CD14-positive monocyte (primary cell): Measurements from ENCODE around the gene RNU6-8. TPM values are rescaled to one million over a fixed set of nuclear protein-coding genes. Genes with fewer than 3 reads are reported as not detected.

Experiments used
- DNase-seq, 3 donors: peaks; one replicate each; pipeline ENCODE4 v3.0.0-alpha.2; 2011 to 2022
- H2AFZ ChIP-seq: 2 replicates; pipeline ENCODE4 v1.6.0; 2012; ENCODE audit warnings: mild to moderate bottlenecking, low read depth, low read length, inconsistent platforms; ENCODE audit not compliant: insufficient read depth, poor library complexity, severe bottlenecking
- H3K27ac ChIP-seq, 2 donors: 1 replicate in 1 of 2; 2 replicates in 1 of 2; pipeline ENCODE4 v1.5.1; 2012 to 2013; ENCODE audit warnings: low read length in 2 of 2, control low read depth in 1 of 2, inconsistent platforms in 1 of 2, low read depth in 1 of 2, mild to moderate bottlenecking in 1 of 2
- H3K27me3 ChIP-seq, 2 donors: one replicate each; pipeline versions ENCODE4 v1.6.0 to v1.6.1; 2011 to 2013; ENCODE audit warnings: low read length in 2 of 2; ENCODE audit not compliant: control insufficient read depth in 2 of 2, insufficient read depth in 2 of 2
- H3K36me3 ChIP-seq, 2 donors: replicated peaks in 1 of 2; 1 replicate in 1 of 2; 2 replicates in 1 of 2; pipeline versions ENCODE4 v1.5.1 to v1.6.1; 2012 to 2013; ENCODE audit warnings: low read length in 2 of 2, control low read depth in 1 of 2, inconsistent platforms in 1 of 2, mild to moderate bottlenecking in 1 of 2; ENCODE audit not compliant: insufficient read depth in 2 of 2, control insufficient read depth in 1 of 2
- H3K4me1 ChIP-seq, 2 donors: 1 replicate in 1 of 2; 2 replicates in 1 of 2; pipeline versions ENCODE4 v1.5.1 to v1.6.1; 2012 to 2013; ENCODE audit warnings: low read length in 2 of 2, control low read depth in 1 of 2, inconsistent platforms in 1 of 2, mild to moderate bottlenecking in 1 of 2, moderate library complexity in 1 of 2; ENCODE audit not compliant: insufficient read depth in 2 of 2, control insufficient read depth in 1 of 2
- H3K4me2 ChIP-seq: replicated peaks from 2 replicates; pipeline ENCODE3; 2012; ENCODE audit warnings: low read length, moderate library complexity, mild to moderate bottlenecking; ENCODE audit not compliant: poor library complexity, severe bottlenecking; ENCODE audit errors: extremely low read depth
- H3K4me3 ChIP-seq, 3 experiments: fragments of 200-600 bp in 1 of 3; sonication (generic) in 1 of 3; replicated peaks in 1 of 3; 1 replicate in 2 of 3; 2 replicates in 1 of 3; pipeline ENCODE4 v1.5.1; 2011 to 2013; ENCODE audit warnings: low read length in 3 of 3, mild to moderate bottlenecking in 3 of 3, control low read depth in 2 of 3, low read depth in 2 of 3, inconsistent platforms in 1 of 3, moderate library complexity in 1 of 3
- H3K79me2 ChIP-seq: 2 replicates; pipeline ENCODE4 v1.6.0; 2012; ENCODE audit warnings: mild to moderate bottlenecking, control low read depth, inconsistent platforms, low read length, moderate library complexity; ENCODE audit not compliant: insufficient read depth
- H3K9ac ChIP-seq: 2 replicates; pipeline ENCODE4 v1.6.0; 2017; ENCODE audit warnings: low read length, mild to moderate bottlenecking; ENCODE audit not compliant: insufficient read depth, poor library complexity, severe bottlenecking
- H3K9me3 ChIP-seq, 2 donors: replicated peaks in 1 of 2; 1 replicate in 1 of 2; 2 replicates in 1 of 2; pipeline versions ENCODE4 v1.5.1 to v1.6.1; 2012 to 2013; ENCODE audit warnings: low read length in 2 of 2, control low read depth in 1 of 2; ENCODE audit not compliant: control insufficient read depth in 1 of 2, insufficient read depth in 1 of 2
- H4K20me1 ChIP-seq: 2 replicates; pipeline ENCODE4 v1.6.0; 2012; ENCODE audit warnings: mild to moderate bottlenecking, low read length, control low read depth, moderate library complexity; ENCODE audit not compliant: insufficient read depth
- H3K27ac Mint-ChIP-seq, 7 donors: one replicate each; pipeline ENCODE4 v1.8.0; 2020; ENCODE audit warnings: mild to moderate bottlenecking in 7 of 7, mixed read lengths in 7 of 7, moderate library complexity in 6 of 7, inconsistent platforms in 2 of 7
- H3K27me3 Mint-ChIP-seq, 3 donors: one replicate each; pipeline ENCODE4 v1.8.0; 2021 to 2022; ENCODE audit warnings: low read depth in 3 of 3, mild to moderate bottlenecking in 3 of 3, mixed read lengths in 3 of 3, moderate library complexity in 3 of 3, inconsistent platforms in 1 of 3
- H3K36me3 Mint-ChIP-seq, 2 donors: one replicate each; pipeline ENCODE4 v1.8.0; 2020; ENCODE audit warnings: mixed read lengths in 2 of 2, inconsistent platforms in 1 of 2, mild to moderate bottlenecking in 1 of 2
- H3K4me1 Mint-ChIP-seq: one replicate; pipeline ENCODE4 v1.8.0; 2020; ENCODE audit warnings: mild to moderate bottlenecking, mixed read lengths
- H3K4me3 Mint-ChIP-seq, 2 donors: one replicate each; pipeline ENCODE4 v1.8.0; 2020; ENCODE audit warnings: mild to moderate bottlenecking in 2 of 2, mixed read lengths in 2 of 2, moderate library complexity in 1 of 2
- H3K9me3 Mint-ChIP-seq, 7 donors: one replicate each; pipeline ENCODE4 v1.8.0; 2020 to 2022; ENCODE audit warnings: mixed read lengths in 7 of 7, mild to moderate bottlenecking in 6 of 7, moderate library complexity in 6 of 7, inconsistent platforms in 2 of 7
- WGBS: methylation state at CpG from one replicate; pipeline ENCODE4 v1.1.5; 2013; ENCODE audit warnings: missing lambda C conversion rate; ENCODE audit not compliant: insufficient coverage; 5-methylcytosine and 5-hydroxymethylcytosine counted together
- intact Hi-C, 2 donors: fragments of 100-400 bp; cut with micrococcal nuclease; formaldehyde crosslinking; loops; one replicate each; pipeline versions ENCODE4 v1.15.0 to v1.15.1; 2023
- polyA plus RNA-seq, 3 donors: library from polyadenylated mRNA; depleted of rRNA in 1 of 3; unstranded in 2 of 3; stranded (reverse) in 1 of 3; fragments of 300-500 nt in 2 of 3; fragments of >200 nt in 1 of 3; fragmentation: Illumina TruSeq in 2 of 3; gene quantifications; 1 replicate in 2 of 3; 2 replicates in 1 of 3; pipeline ENCODE4 v1.2.3, GENCODE V29; 2012 to 2021
- TF ChIP-seq, protein P1 (sequence below): fragments of 200-600 bp; IDR thresholded peaks from one replicate; pipeline ENCODE4 v1.8.0; 2022; ENCODE audit warnings: antibody characterized with exemption, mild to moderate bottlenecking

Gene RNU6-8
- polyA plus RNA-seq, 3 donors = not detected

- no peaks in the 10 kb centered on the region for H3K36me3 ChIP-seq
- no peak overlapping the region for H3K27ac ChIP-seq
- TF ChIP-seq, protein P1, sequence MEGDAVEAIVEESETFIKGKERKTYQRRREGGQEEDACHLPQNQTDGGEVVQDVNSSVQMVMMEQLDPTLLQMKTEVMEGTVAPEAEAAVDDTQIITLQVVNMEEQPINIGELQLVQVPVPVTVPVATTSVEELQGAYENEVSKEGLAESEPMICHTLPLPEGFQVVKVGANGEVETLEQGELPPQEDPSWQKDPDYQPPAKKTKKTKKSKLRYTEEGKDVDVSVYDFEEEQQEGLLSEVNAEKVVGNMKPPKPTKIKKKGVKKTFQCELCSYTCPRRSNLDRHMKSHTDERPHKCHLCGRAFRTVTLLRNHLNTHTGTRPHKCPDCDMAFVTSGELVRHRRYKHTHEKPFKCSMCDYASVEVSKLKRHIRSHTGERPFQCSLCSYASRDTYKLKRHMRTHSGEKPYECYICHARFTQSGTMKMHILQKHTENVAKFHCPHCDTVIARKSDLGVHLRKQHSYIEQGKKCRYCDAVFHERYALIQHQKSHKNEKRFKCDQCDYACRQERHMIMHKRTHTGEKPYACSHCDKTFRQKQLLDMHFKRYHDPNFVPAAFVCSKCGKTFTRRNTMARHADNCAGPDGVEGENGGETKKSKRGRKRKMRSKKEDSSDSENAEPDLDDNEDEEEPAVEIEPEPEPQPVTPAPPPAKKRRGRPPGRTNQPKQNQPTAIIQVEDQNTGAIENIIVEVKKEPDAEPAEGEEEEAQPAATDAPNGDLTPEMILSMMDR = no peak
- H3K4me1 Mint-ChIP-seq = peaks cover 54% of the 10 kb centered on the region
- H3K27me3 ChIP-seq = peaks cover 25 to 32% of the 10 kb centered on the region in 2 donors
- H3K4me3 Mint-ChIP-seq = peak overlapping the region; percentile 87 to 96
- H4K20me1 ChIP-seq = no peaks in the 10 kb centered on the region
- H3K4me1 ChIP-seq = peaks cover 44 to 53% of the 10 kb centered on the region in 2 donors
- no peak overlapping the region for H3K9ac ChIP-seq
- intact Hi-C loops = no loop called here
- H3K79me2 ChIP-seq = no peaks in the 10 kb centered on the region
- peaks cover 0 to 2% of the 10 kb centered on the region in 2 donors for H3K36me3 Mint-ChIP-seq
- 0% methylated on average over 3 of the region's 8 CpGs for WGBS
- H3K4me2 ChIP-seq = peak overlapping the region; percentile 90
- H3K27ac Mint-ChIP-seq = no peak overlapping the region
- peaks cover 0 to 4% (median 0%) of the 10 kb centered on the region in 7 donors for H3K9me3 Mint-ChIP-seq
- DNase-seq = no peak
- peak overlapping the region; percentile 29 to 87 (median 55) for H3K4me3 ChIP-seq
- peak overlapping the region; percentile 92 for H2AFZ ChIP-seq
- H3K27me3 Mint-ChIP-seq = peaks cover 32 to 48% (median 38%) of the 10 kb centered on the region in 3 donors
- peaks cover 0 to 12% of the 10 kb centered on the region in 2 donors for H3K9me3 ChIP-seq
Measured at GRCh38 chr14:32202491-32202997, 525 bp downstream of the RNU6-8 start.

GRCh38 chr14:32201816-32202490 is 1.1 kb downstream of the RNU6-8 start, which contains the start of gene RNU6-7:
RNU6-7 (plus strand) TSS chr14:32202045.
- Histone ChIP-seq H3K9me3 (peaks cover 0 to 12% of the 10 kb centered on the region in 2 donors), H3K27ac (no peak within 1 kb of the TSS), H3K4me3 (peak within 1 kb of the TSS; percentile 44 to 87 (median 63)), H3K36me3 (no peaks in the 10 kb centered on the region), H3K4me2 (peak within 1 kb of the TSS; percentile 90), H3K4me1 (peaks cover 44 to 53% of the 10 kb centered on the region in 2 donors), H4K20me1 (no peaks in the 10 kb centered on the region), H3K9ac (peak within 1 kb of the TSS; percentile 52), H2AFZ (peak within 1 kb of the TSS; percentile 92), H3K79me2 (no peaks in the 10 kb centered on the region), H3K27me3 (peaks cover 25 to 32% of the 10 kb centered on the region in 2 donors)
- peaks cover 0 to 4% (median 0%) of the 10 kb centered on the region in 7 donors for H3K9me3 Mint-ChIP-seq
- intact Hi-C loops = no loop called here
- DNase-seq = no peak
- under 1% methylated on average over 36 of the region's 40 CpGs for WGBS
- peaks cover 32 to 48% (median 36%) of the 10 kb centered on the region in 3 donors for H3K27me3 Mint-ChIP-seq
- TF ChIP-seq, protein P1 = no peak
- H3K4me1 Mint-ChIP-seq = peaks cover 54% of the 10 kb centered on the region
- H3K36me3 Mint-ChIP-seq = peaks cover 0 to 2% of the 10 kb centered on the region in 2 donors
- H3K4me3 Mint-ChIP-seq = peak within 1 kb of the TSS; percentile 87 to 96
- peak within 1 kb of the TSS in 4 of 7 donors; percentile 18 to 82 (median 34) for H3K27ac Mint-ChIP-seq
